Measurements from ENCODE around the gene METTL25. TPM values are rescaled to one million over a fixed set of nuclear protein-coding genes. Genes with fewer than 3 reads are reported as not detected.

Gene METTL25
- total and polyA plus RNA-seq, 2 of the 8 experiments (the other 6 are each of a cell fraction or from before 2014, with no cell fraction given): 2.4 to 8.3 TPM

DNA sequence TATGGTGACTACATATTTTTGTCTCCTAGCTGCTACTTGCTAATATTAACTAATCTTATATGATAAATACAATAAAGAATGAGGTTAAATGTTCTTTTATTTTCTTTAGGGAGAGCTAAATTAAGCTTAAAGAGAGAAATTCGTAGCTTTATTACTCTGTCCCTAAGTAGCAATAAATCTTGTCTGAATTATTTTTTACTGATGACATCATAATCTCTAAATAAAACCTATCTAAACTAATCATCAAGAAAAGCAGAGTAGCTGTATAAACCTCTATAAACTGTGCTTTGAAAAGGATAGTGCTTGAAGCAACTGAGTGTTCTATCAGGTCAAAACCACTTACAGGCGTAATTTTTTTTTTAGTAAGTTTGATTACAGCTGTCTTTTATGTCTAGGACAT lies 42.5 kb downstream of the METTL25 start:
- no peak overlapping the region for H4K5ac ChIP-seq (ENCODE audit: insufficient read length, low read depth, low read length)
- FAIRE-seq (no peak), DNase-seq (ENCODE audit: low read depth in 1 of 2, low spot score in 2 of 2) (no peak)
- H3K4me1 ChIP-seq (replicated peaks in 1 of 4; ENCODE audit: control insufficient read depth in 3 of 4, insufficient read depth in 4 of 4, low read length in 3 of 4): no peaks in the 10 kb centered on the region
- H3K23ac ChIP-seq (ENCODE audit: insufficient read length): no peak overlapping the region
- no peak overlapping the region for H2BK5ac ChIP-seq (ENCODE audit: low read depth, low read length)
- no peaks in the 10 kb centered on the region for H4K20me1 ChIP-seq (replicated peaks in 1 of 2; ENCODE audit: control insufficient read depth in 1 of 2, insufficient read depth in 2 of 2, low read length in 2 of 2)
- no peaks in the 10 kb centered on the region for H3K79me2 ChIP-seq (ENCODE audit: control insufficient read depth in 1 of 2, insufficient read depth in 2 of 2, low read length in 2 of 2)
- no peaks in the 10 kb centered on the region; a peak in 1 of 8 replicates for H3K36me3 ChIP-seq (ENCODE audit: control insufficient read depth in 2 of 4, insufficient read depth in 4 of 4, low read length in 3 of 4)
- no peak overlapping the region for H3K4ac ChIP-seq (replicated peaks; ENCODE audit: insufficient read length, low read depth, low read length)
- H3K9me3 ChIP-seq (ENCODE audit: insufficient read depth in 2 of 2, low read depth in 1 of 2, low read length in 1 of 2): no peaks in the 10 kb centered on the region
- H3K4me3 ChIP-seq (ENCODE audit: extremely low read depth in 1 of 4, insufficient read depth in 2 of 4, low read depth in 3 of 4, low read length in 4 of 4): no peak overlapping the region
- H3K56ac ChIP-seq (replicated peaks; ENCODE audit: insufficient read length, low read depth, low read length): no peak overlapping the region
- no peak overlapping the region for H2BK20ac ChIP-seq (ENCODE audit: low read length)
- H3K27me3 ChIP-seq (replicated peaks in 1 of 4; ENCODE audit: control insufficient read depth in 3 of 4, extremely low read depth in 1 of 4, insufficient read depth in 3 of 4, low read length in 3 of 4): no peaks in the 10 kb centered on the region
- no peak overlapping the region for H2AFZ ChIP-seq (ENCODE audit: low read length)
- H3K27ac ChIP-seq (ENCODE audit: low read depth, low read length): no peak overlapping the region
- 87% methylated on average over 2 of the region's 2 CpGs; no CpG with 5 or more reads in 1 of the 2 experiments for WGBS, 2 experiments (ENCODE audit: extremely low coverage in 1 of 2, insufficient coverage in 1 of 2, insufficient read length in 1 of 2, insufficient replicate concordance in 2 of 2, low coverage in 1 of 2, low lambda C conversion rate in 2 of 2, missing lambda C conversion rate in 1 of 2)
- no peak overlapping the region for H3K9ac ChIP-seq (replicated peaks in 1 of 4; ENCODE audit: extremely low read depth in 1 of 4, low read depth in 3 of 4, low read length in 3 of 4)
- H3K23me2 ChIP-seq (ENCODE audit: low read depth, low read length): no peaks in the 10 kb centered on the region
- no peak overlapping the region for H2AK5ac ChIP-seq (ENCODE audit: low read depth, low read length)
- H4K91ac ChIP-seq (replicated peaks; ENCODE audit: insufficient read length, low read length): no peak overlapping the region
- H2BK12ac ChIP-seq (ENCODE audit: low read depth, low read length): no peak overlapping the region
- H3K18ac ChIP-seq (ENCODE audit: extremely low read depth, low read length): no peak overlapping the region
- POLR2A ChIA-PET (ENCODE audit: partially characterized antibody): no interaction called here
- H3K79me1 ChIP-seq (ENCODE audit: low read depth, low read length): no peaks in the 10 kb centered on the region
- no peak overlapping the region for H2BK15ac ChIP-seq (ENCODE audit: low read length)
- CTCF ChIA-PET (ENCODE audit: partially characterized antibody): no interaction called here
- H3K14ac ChIP-seq (ENCODE audit: insufficient read length): no peak overlapping the region
- H4K8ac ChIP-seq (ENCODE audit: extremely low read depth, insufficient read depth, low read length): no peak overlapping the region
- H2BK120ac ChIP-seq (replicated peaks; ENCODE audit: low read depth, low read length): no peak overlapping the region
- H3K4me2 ChIP-seq (ENCODE audit: insufficient read depth in 1 of 2, low read depth in 2 of 2, low read length in 2 of 2): no peak overlapping the region
- TF ChIP-seq CTCF (IDR thresholded peaks at IDR 0.05; ENCODE audit: control extremely low read depth in 1 of 3, insufficient read depth in 1 of 3, low read depth in 1 of 3, low read length in 3 of 3): no peak
- TF ChIP-seq TAF7 (optimal IDR thresholded peaks at IDR 0.05; ENCODE audit: borderline replicate concordance, low read depth, low read length): no peak
- no peak for TF ChIP-seq SIRT6 (IDR thresholded peaks at IDR 0.05; ENCODE audit: low read length)
- TF ChIP-seq POU5F1 (IDR thresholded peaks at IDR 0.05; ENCODE audit: low read depth, low read length): no peak
- TF ChIP-seq MAFK (IDR thresholded peaks at IDR 0.05; ENCODE audit: low read depth, low read length): no peak
- TF ChIP-seq JUND (IDR thresholded peaks at IDR 0.05; ENCODE audit: low read length): no peak
- no peak for TF ChIP-seq BCL11A (IDR thresholded peaks at IDR 0.05; ENCODE audit: low read depth in 2 of 2, low read length in 2 of 2)
- no peak for TF ChIP-seq SP1 (IDR thresholded peaks at IDR 0.05; ENCODE audit: low read depth, low read length)
- TF ChIP-seq ATF2 (IDR thresholded peaks at IDR 0.05; ENCODE audit: low read length): no peak
- TF ChIP-seq RXRA (IDR thresholded peaks at IDR 0.05; ENCODE audit: insufficient read depth, low read depth, low read length): no peak
- TF ChIP-seq JUN (IDR thresholded peaks at IDR 0.05; ENCODE audit: low read depth, low read length): no peak
- no peak for TF ChIP-seq SP4 (IDR thresholded peaks at IDR 0.05; ENCODE audit: low read length)
